Caco-2 (cell line): ENCODE measurements around the gene IRS1. TPM values are rescaled to one million over a fixed set of nuclear protein-coding genes. Genes with fewer than 3 reads are reported as not detected.

Experiments used
- BruUV-seq: library from RNA; stranded (reverse); fragments of 400-500 nt; replicated peaks from 2 replicates; lab custom pipeline; 2021; lab: Mats Ljungman, UMichigan
- CTCF ChIA-PET: fragments of 300-600 bp; sonication (Branson Sonifier 250); formaldehyde crosslinking; loops from one replicate; lab custom pipeline; 2022; ENCODE audit warnings: antibody characterized with exemption; lab: Charles Lee
- POLR2A ChIA-PET: fragments of 300-600 bp; sonication (Branson Sonifier 250); formaldehyde crosslinking; loops from one replicate; lab custom pipeline; 2022; ENCODE audit warnings: antibody characterized with exemption; lab: Charles Lee
- DNase-seq, 2 experiments: peaks; one replicate each; pipeline versions ENCODE4 v3.0.0 to v3.0.0-alpha.2; 2020 to 2022
- H3K27me3 ChIP-seq: replicated peaks from 2 replicates; pipeline ENCODE4 v1.6.0; 2011; ENCODE audit warnings: low read length; ENCODE audit not compliant: control insufficient read depth, insufficient read depth
- H3K36me3 ChIP-seq: 2 replicates; pipeline ENCODE4 v1.5.1; 2011; ENCODE audit warnings: low read length; ENCODE audit not compliant: control insufficient read depth, insufficient read depth
- H3K4me1 ChIP-seq: fragments of 250-450 bp; sonication (Bioruptor Pico); 2 replicates; pipeline ENCODE4 v1.5.1; 2020; ENCODE audit warnings: mild to moderate bottlenecking
- H3K4me3 ChIP-seq: 2 replicates; pipeline ENCODE4 v1.5.1; 2011; ENCODE audit warnings: low read depth, mild to moderate bottlenecking, control low read depth, low read length
- H3K9me3 ChIP-seq: fragments of 250-450 bp; sonication (Bioruptor Pico); 2 replicates; pipeline ENCODE4 v1.5.1; 2020; ENCODE audit warnings: mild to moderate bottlenecking, moderate library complexity
- H3K27ac Mint-ChIP-seq: one replicate; pipeline ENCODE4 v1.8.0; 2022; ENCODE audit warnings: mixed read lengths; ENCODE audit not compliant: unreplicated experiment
- H3K27me3 Mint-ChIP-seq: one replicate; pipeline ENCODE4 v1.8.0; 2022; ENCODE audit warnings: mixed read lengths; ENCODE audit not compliant: insufficient read depth, unreplicated experiment
- H3K36me3 Mint-ChIP-seq: one replicate; pipeline ENCODE4 v1.8.0; 2022; ENCODE audit warnings: mild to moderate bottlenecking, mixed read lengths; ENCODE audit not compliant: insufficient read depth, unreplicated experiment
- H3K4me1 Mint-ChIP-seq: one replicate; pipeline ENCODE4 v1.8.0; 2022; ENCODE audit warnings: low read depth, mixed read lengths; ENCODE audit not compliant: unreplicated experiment
- H3K4me3 Mint-ChIP-seq: one replicate; pipeline ENCODE4 v1.8.0; 2022; ENCODE audit warnings: mild to moderate bottlenecking, moderate library complexity, mixed read lengths; ENCODE audit not compliant: unreplicated experiment
- H3K9me3 Mint-ChIP-seq: one replicate; pipeline ENCODE4 v1.8.0; 2022; ENCODE audit warnings: mixed read lengths; ENCODE audit not compliant: unreplicated experiment
- CTCF ChIP-seq, 2 experiments: fragments of 200-600 bp in 1 of 2; IDR thresholded peaks; 1 replicate in 1 of 2; 2 replicates in 1 of 2; pipeline versions ENCODE4 v1.5.1 to v1.8.0; 2011 to 2022; ENCODE audit warnings: antibody characterized with exemption in 1 of 2, control low read depth in 1 of 2, inconsistent platforms in 1 of 2, low read depth in 1 of 2, low read length in 1 of 2, mild to moderate bottlenecking in 1 of 2, moderate library complexity in 1 of 2; ENCODE audit not compliant: insufficient read depth in 1 of 2, severe bottlenecking in 1 of 2, unreplicated experiment in 1 of 2
- intact Hi-C: fragments of 100-400 bp; cut with micrococcal nuclease; formaldehyde crosslinking; loops from one replicate; pipeline ENCODE4 v1.10.0; 2022; ENCODE audit not compliant: unreplicated experiment
- total RNA-seq: library from RNA; stranded (reverse); gene quantifications from 2 replicates; pipeline ENCODE4 v1.2.3, GENCODE V29; 2022

The IRS1 gene
- total RNA-seq, 1 experiment from 2014 or later, result 27.9 TPM

GRCh38 chr2:226775032-226775509, 24.5 kb downstream of the IRS1 start:
- intact Hi-C loops, result no loop called here
- BruUV-seq, result no TSS peak
- peaks cover 20% of the 10 kb centered on the region for H3K4me1 Mint-ChIP-seq
- peaks cover 30% of the 10 kb centered on the region for H3K36me3 Mint-ChIP-seq
- Histone ChIP-seq H3K4me3 (no peak overlapping the region), H3K9me3 (peaks cover 5% of the 10 kb centered on the region; the same call in 1 of the 2 replicates), H3K4me1 (peaks cover 36% of the 10 kb centered on the region), H3K27me3 (no peaks in the 10 kb centered on the region), H3K36me3 (no peaks in the 10 kb centered on the region; the same call in 1 of the 2 replicates)
- no peak for TF ChIP-seq CTCF (IDR thresholded peaks at IDR 0.05; ENCODE audit: insufficient read depth in 1 of 2, low read depth in 1 of 2, low read length in 1 of 2, severe bottlenecking in 1 of 2, unreplicated experiment in 1 of 2)
- H3K27me3 Mint-ChIP-seq, result no peaks in the 10 kb centered on the region
- H3K27ac Mint-ChIP-seq, result no peak overlapping the region
- no peak for DNase-seq
- ChIA-PET CTCF (no interaction called here), POLR2A (no interaction called here)
- H3K9me3 Mint-ChIP-seq, result peaks cover 15% of the 10 kb centered on the region
- H3K4me3 Mint-ChIP-seq, result no peak overlapping the region

GRCh38 chr2:226773291-226773690, 26.3 kb downstream of the IRS1 start:
- DNase-seq, result no peak
- ChIA-PET POLR2A (no interaction called here), CTCF (interaction anchor here (0.6 kb wide), 1 partner anchor 289 kb away, joined by 3 read pairs; no protein-coding TSS in a partner anchor)
- peaks cover 5% of the 10 kb centered on the region; the same call in 1 of the 2 replicates for H3K9me3 ChIP-seq
- Mint-ChIP-seq H3K36me3 (peaks cover 17% of the 10 kb centered on the region), H3K4me1 (peaks cover 20% of the 10 kb centered on the region), H3K9me3 (peaks cover 15% of the 10 kb centered on the region), H3K27me3 (no peaks in the 10 kb centered on the region), H3K27ac (no peak overlapping the region), H3K4me3 (no peak overlapping the region)
- H3K4me3 ChIP-seq, result no peak overlapping the region
- TF ChIP-seq CTCF (IDR thresholded peaks at IDR 0.05; ENCODE audit: insufficient read depth in 1 of 2, low read depth in 1 of 2, low read length in 1 of 2, severe bottlenecking in 1 of 2, unreplicated experiment in 1 of 2), result no peak
- intact Hi-C loops, result loop anchor here (2.0 to 5.0 kb wide), 2 partner anchors 22 to 41 kb away; no protein-coding TSS in a partner anchor
- no peaks in the 10 kb centered on the region for H3K27me3 ChIP-seq
- peaks cover 36% of the 10 kb centered on the region for H3K4me1 ChIP-seq
- BruUV-seq, result no TSS peak
- H3K36me3 ChIP-seq, result no peaks in the 10 kb centered on the region; the same call in 1 of the 2 replicates

- Histone ChIP-seq H3K4me1 (peaks cover 36% of the 10 kb centered on the region), H3K4me3 (no peak overlapping the region), H3K36me3 (no peaks in the 10 kb centered on the region; the same call in 1 of the 2 replicates), H3K27me3 (no peaks in the 10 kb centered on the region), H3K9me3 (peaks cover 5% of the 10 kb centered on the region; the same call in 1 of the 2 replicates)
- H3K27me3 Mint-ChIP-seq, result no peaks in the 10 kb centered on the region
- POLR2A ChIA-PET, result interaction anchor here (0.7 kb wide), 1 partner anchor 294 kb away, joined by 4 read pairs; no protein-coding TSS in a partner anchor
- H3K9me3 Mint-ChIP-seq, result peaks cover 15% of the 10 kb centered on the region
- no peak for DNase-seq
- no TSS peak for BruUV-seq
- H3K4me1 Mint-ChIP-seq, result peaks cover 20% of the 10 kb centered on the region
- CTCF ChIA-PET, result interaction anchor here (0.6 kb wide), 1 partner anchor 288 kb away, joined by 3 read pairs; no protein-coding TSS in a partner anchor
- peaks cover 17% of the 10 kb centered on the region for H3K36me3 Mint-ChIP-seq
- intact Hi-C loops, result loop anchor here (2.0 to 5.0 kb wide), 2 partner anchors 22 to 40 kb away; no protein-coding TSS in a partner anchor
- H3K27ac Mint-ChIP-seq, result no peak overlapping the region
- no peak for TF ChIP-seq CTCF (IDR thresholded peaks at IDR 0.05; ENCODE audit: insufficient read depth in 1 of 2, low read depth in 1 of 2, low read length in 1 of 2, severe bottlenecking in 1 of 2, unreplicated experiment in 1 of 2)
- H3K4me3 Mint-ChIP-seq, result no peak overlapping the region
Observed at GRCh38 chr2:226772389-226773179, 27.0 kb downstream of the IRS1 start.
